ENCODE measurements around the gene APBA2. TPM values are rescaled to one million over a fixed set of nuclear protein-coding genes. Genes with fewer than 3 reads are reported as not detected.
A peak's percentile ranks its signal among the peaks of the same experiment; 100 is the strongest.
"Not testable (repeated sequence)": the region's sequence is repeated elsewhere in the genome, so short reads cannot be mapped to it uniquely, and the experiment has no call there.

The APBA2 gene
- total RNA-seq, 1 experiment from 2014 or later, result 11.2 TPM

GRCh38 chr15:29102173-29102794 lies 216.5 kb downstream of the APBA2 start:
- ATAC-seq, result peak; percentile 68
- CTCF ChIA-PET, result interaction anchor here (0.6 to 5.9 kb wide), 74 partner anchors 11 to 1276 kb away, joined by 3 to 196 read pairs (median 5); partner anchors contain the start of gene APBA2
- H3K27me3 Mint-ChIP-seq (ENCODE audit: low read depth); H3K4me3 Mint-ChIP-seq; H3K9me3 Mint-ChIP-seq; H3K27ac Mint-ChIP-seq; H3K36me3 Mint-ChIP-seq; POLR2A ChIA-PET: not testable (repeated sequence)
- peaks cover 35% of the 10 kb centered on the region for H3K4me1 Mint-ChIP-seq
- DNase-seq (ENCODE audit: low spot score), result peak; percentile 74
- TF ChIP-seq CTCF (IDR thresholded peaks at IDR 0.05), result peak; percentile 86

- H3K4me1 Mint-ChIP-seq, result peaks cover 31% of the 10 kb centered on the region
- H3K4me3 Mint-ChIP-seq, result peak overlapping the region; percentile 47
- H3K27me3 Mint-ChIP-seq (ENCODE audit: low read depth), result no peaks in the 10 kb centered on the region
- H3K9me3 Mint-ChIP-seq, result no peaks in the 10 kb centered on the region
- ATAC-seq (peak; percentile 36), DNase-seq (ENCODE audit: low spot score) (no peak)
- CTCF ChIA-PET, result interaction anchor here (0.6 to 5.9 kb wide), 69 partner anchors 12 to 821 kb away, joined by 3 to 196 read pairs (median 4); no protein-coding TSS in a partner anchor
- TF ChIP-seq CBFB (CRISPR knock-in tag; IDR thresholded peaks at IDR 0.05; ENCODE audit: low read depth) (no peak), CREM (CRISPR knock-in tag; IDR thresholded peaks at IDR 0.05) (no peak), ARID4B (CRISPR knock-in tag; IDR thresholded peaks at IDR 0.05; ENCODE audit: borderline replicate concordance) (no peak), NFATC4 (CRISPR knock-in tag; IDR thresholded peaks at IDR 0.05) (no peak), ETV6 (CRISPR knock-in tag; IDR thresholded peaks at IDR 0.05) (no peak), TCF7 (CRISPR knock-in tag; IDR thresholded peaks at IDR 0.05; ENCODE audit: low read depth) (no peak), MYBL2 (CRISPR knock-in tag; IDR thresholded peaks at IDR 0.05) (no peak), AR (CRISPR knock-in tag; IDR thresholded peaks at IDR 0.05) (no peak), FOXK1 (CRISPR knock-in tag; IDR thresholded peaks at IDR 0.05) (no peak), IRF2 (CRISPR knock-in tag; IDR thresholded peaks at IDR 0.05; ENCODE audit: borderline replicate concordance, low read depth) (no peak), ZNF317 (CRISPR knock-in tag; IDR thresholded peaks at IDR 0.05; ENCODE audit: borderline replicate concordance, low read depth) (no peak), STAT6 (CRISPR knock-in tag; conservative IDR thresholded peaks at IDR 0.05; ENCODE audit: low read depth) (no peak)
- no peak overlapping the region for H3K27ac Mint-ChIP-seq
- POLR2A ChIA-PET, result no interaction called here
- no peaks in the 10 kb centered on the region for H3K36me3 Mint-ChIP-seq
Measured at GRCh38 chr15:29102911-29103823, 217.4 kb downstream of the APBA2 start.
